Measurements from ENCODE around the gene HOXB8. TPM values are rescaled to one million over a fixed set of nuclear protein-coding genes. Genes with fewer than 3 reads are reported as not detected.
A peak's percentile ranks its signal among the peaks of the same experiment; 100 is the strongest.

HOXB8 gene
- total RNA-seq, 2 donors from 2014 or later, result 0.09 to 0.97 TPM

DNA sequence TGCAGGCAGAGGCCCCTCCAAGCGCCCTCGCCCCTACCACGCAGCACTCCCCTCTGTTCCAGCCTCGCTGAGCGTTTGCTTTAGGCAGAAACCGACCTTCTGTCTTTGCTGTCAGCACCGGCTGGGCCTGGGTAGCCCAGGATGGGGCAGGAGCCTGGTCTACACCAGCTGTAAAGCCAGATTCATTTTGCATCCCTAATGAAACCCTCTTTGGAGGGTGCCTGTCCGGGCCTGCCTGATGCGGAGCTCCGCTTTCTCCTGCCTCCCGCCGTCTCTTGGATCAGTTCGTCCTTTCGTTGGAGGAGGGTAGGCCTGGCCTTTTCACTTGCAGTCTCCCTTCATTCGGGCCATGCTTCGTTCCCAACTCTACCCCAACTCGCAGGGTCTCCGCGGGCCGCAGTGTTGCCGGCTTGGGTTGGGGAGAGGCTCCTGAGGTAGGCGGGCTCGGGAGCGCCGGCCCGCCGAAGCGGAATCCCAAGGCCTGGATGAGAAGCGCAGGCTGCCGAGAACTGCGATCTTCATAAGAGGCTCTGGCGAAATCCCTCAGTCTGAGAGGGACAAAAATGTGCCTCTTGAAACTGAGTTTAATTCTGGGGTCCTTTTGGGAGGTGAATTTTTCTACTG, 4.8 kb upstream of the HOXB8 start:
- TF ChIP-seq POLR2A (IDR thresholded peaks at IDR 0.05) (no peak), POLR2AphosphoS5 (IDR thresholded peaks at IDR 0.05) (no peak)
- TF ChIP-seq, protein P1, sequence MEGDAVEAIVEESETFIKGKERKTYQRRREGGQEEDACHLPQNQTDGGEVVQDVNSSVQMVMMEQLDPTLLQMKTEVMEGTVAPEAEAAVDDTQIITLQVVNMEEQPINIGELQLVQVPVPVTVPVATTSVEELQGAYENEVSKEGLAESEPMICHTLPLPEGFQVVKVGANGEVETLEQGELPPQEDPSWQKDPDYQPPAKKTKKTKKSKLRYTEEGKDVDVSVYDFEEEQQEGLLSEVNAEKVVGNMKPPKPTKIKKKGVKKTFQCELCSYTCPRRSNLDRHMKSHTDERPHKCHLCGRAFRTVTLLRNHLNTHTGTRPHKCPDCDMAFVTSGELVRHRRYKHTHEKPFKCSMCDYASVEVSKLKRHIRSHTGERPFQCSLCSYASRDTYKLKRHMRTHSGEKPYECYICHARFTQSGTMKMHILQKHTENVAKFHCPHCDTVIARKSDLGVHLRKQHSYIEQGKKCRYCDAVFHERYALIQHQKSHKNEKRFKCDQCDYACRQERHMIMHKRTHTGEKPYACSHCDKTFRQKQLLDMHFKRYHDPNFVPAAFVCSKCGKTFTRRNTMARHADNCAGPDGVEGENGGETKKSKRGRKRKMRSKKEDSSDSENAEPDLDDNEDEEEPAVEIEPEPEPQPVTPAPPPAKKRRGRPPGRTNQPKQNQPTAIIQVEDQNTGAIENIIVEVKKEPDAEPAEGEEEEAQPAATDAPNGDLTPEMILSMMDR (IDR thresholded peaks at IDR 0.05), result no peak
- Histone ChIP-seq H3K4me3 (no peak overlapping the region), H3K4me1 (replicated peaks) (peaks cover 11% of the 10 kb centered on the region), H3K27ac (no peak overlapping the region), H3K36me3 (no peaks in the 10 kb centered on the region), H3K27me3 (replicated peaks; ENCODE audit: insufficient read depth) (peaks cover 58% of the 10 kb centered on the region), H3K9me3 (no peaks in the 10 kb centered on the region)
- intact Hi-C loops (cut with DNase I), result loop anchor here (5.0 kb wide), 2 partner anchors 283 to 598 kb away; no protein-coding TSS in a partner anchor
- 48% methylated on average over 19 of the region's 32 CpGs for WGBS
- no peak for DNase-seq (ENCODE audit: low spot score)

GRCh38 chr17:48618256-48618896, 3.3 kb upstream of the HOXB8 start:
- peak; percentile 87 for DNase-seq (ENCODE audit: low spot score)

DNA sequence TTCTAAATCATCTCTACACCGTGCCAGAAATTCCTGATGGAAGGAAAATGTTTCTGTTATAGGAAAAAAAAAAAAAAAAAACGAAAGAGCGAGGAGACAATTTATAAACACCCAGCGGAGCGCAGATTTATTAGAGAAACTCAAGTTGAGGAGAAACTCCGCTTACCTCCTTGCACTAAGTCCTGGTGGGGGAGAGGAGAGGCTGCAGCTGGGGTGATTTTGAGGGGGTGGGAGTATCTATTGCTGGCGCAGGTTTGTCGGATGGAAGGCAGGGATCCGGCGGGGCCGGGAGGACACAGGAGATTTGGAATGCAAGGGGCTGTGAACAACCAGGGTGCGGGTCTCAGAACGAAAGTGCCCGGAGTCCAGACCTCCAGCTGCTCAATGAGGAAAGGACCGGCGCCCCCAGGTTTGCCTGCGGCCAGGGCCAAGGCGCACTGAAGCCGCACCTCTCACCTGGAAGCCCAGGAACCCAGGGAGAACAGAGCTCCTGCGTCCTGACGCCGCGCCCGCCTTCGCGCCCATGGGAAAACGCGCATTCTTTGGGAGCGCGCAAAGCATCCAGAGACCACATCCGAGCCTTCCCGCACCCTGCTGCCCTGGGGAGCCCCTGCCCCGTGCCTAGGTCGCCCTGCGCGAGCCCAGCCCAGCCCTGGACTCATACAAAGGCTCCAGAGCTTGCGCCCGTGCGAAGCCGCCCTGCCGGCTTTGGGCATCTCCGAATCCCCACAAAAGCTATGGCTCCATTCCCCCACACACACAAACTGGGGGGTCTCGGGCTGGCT, 2.6 kb upstream of the HOXB8 start:
- no peaks in the 10 kb centered on the region for H3K36me3 ChIP-seq
- WGBS, result 11% methylated on average over 36 of the region's 43 CpGs
- no peak overlapping the region for H3K4me3 ChIP-seq
- TF ChIP-seq, protein P1 (IDR thresholded peaks at IDR 0.05), result no peak
- TF ChIP-seq POLR2A (IDR thresholded peaks at IDR 0.05) (no peak), POLR2AphosphoS5 (IDR thresholded peaks at IDR 0.05) (no peak)
- intact Hi-C loops (cut with DNase I), result loop anchor here (5.0 kb wide), 2 partner anchors 280 to 595 kb away; no protein-coding TSS in a partner anchor
- no peak for DNase-seq (ENCODE audit: low spot score)
- peaks cover 8% of the 10 kb centered on the region for H3K4me1 ChIP-seq (replicated peaks)
- H3K27ac ChIP-seq, result no peak overlapping the region
- peaks cover 65% of the 10 kb centered on the region for H3K27me3 ChIP-seq (replicated peaks; ENCODE audit: insufficient read depth)
- H3K9me3 ChIP-seq, result no peaks in the 10 kb centered on the region

More at GRCh38 chr17:48618256-48618896, 3.3 kb upstream of the HOXB8 start:
- Histone ChIP-seq H3K27ac (no peak overlapping the region), H3K4me3 (peak overlapping the region in 1 of 2 donors; percentile 16), H3K4me1 (replicated peaks) (peaks cover 8% of the 10 kb centered on the region), H3K36me3 (no peaks in the 10 kb centered on the region), H3K9me3 (no peaks in the 10 kb centered on the region), H3K27me3 (replicated peaks; ENCODE audit: insufficient read depth) (peaks cover 68% of the 10 kb centered on the region)
- no peak for TF ChIP-seq POLR2A (IDR thresholded peaks at IDR 0.05)
- peak; percentile 91 for TF ChIP-seq POLR2AphosphoS5 (IDR thresholded peaks at IDR 0.05)
- TF ChIP-seq, protein P1 (IDR thresholded peaks at IDR 0.05), result peak; percentile 91 to 99 (median 96)
- whole genome bisulfite sequencing, result 6% methylated on average over 25 of the region's 25 CpGs
- intact Hi-C loops (cut with DNase I), result loop anchor here (5.0 kb wide), 2 partner anchors 281 to 596 kb away; no protein-coding TSS in a partner anchor

DNA sequence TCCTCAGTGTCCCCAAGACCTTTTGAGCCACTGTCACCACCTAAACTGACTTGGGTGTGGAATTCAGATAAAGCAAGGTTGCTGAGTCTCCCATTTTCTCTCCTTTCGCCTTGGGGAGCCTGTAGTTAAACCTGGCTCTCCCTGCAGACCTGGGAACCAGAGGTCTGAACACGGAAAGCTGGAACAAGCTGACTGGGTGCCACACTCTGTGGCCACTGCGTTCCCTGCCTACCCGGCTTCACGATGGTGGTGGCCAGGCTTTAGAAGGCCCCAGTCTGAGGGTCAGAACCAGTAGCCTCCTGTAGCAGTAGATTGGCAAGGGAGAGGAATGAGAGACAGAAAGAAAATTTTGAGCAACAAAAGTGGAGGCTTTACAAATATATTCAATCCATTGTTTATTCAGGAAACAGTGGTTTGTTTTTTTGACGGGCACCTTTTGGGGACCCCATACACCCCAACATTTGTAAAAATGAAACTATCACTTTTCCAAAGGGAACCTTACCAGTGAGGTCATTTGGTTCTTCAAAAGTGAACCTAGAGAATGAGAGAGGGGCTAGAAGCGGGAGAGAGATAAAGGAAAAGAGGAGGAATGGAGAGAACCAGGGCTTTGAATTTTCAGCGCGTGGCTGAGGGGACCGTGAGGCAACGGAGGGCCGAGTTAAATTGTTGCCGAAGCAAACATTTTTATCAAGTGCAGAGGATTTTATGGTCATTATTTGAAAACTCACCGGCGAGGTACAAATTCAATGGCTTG, 1.8 kb upstream of the HOXB8 start:
- intact Hi-C loops (cut with DNase I), result loop anchor here (5.0 kb wide), 2 partner anchors 280 to 595 kb away; no protein-coding TSS in a partner anchor
- Histone ChIP-seq H3K9me3 (no peaks in the 10 kb centered on the region), H3K4me3 (no peak overlapping the region), H3K36me3 (no peaks in the 10 kb centered on the region), H3K4me1 (replicated peaks) (peaks cover 8% of the 10 kb centered on the region), H3K27me3 (replicated peaks; ENCODE audit: insufficient read depth) (peaks cover 60% of the 10 kb centered on the region), H3K27ac (no peak overlapping the region)
- TF ChIP-seq POLR2A (IDR thresholded peaks at IDR 0.05) (no peak), POLR2AphosphoS5 (IDR thresholded peaks at IDR 0.05) (no peak)
- WGBS, result 19% methylated on average over 15 of the region's 15 CpGs
- DNase-seq (ENCODE audit: low spot score), result no peak

Data from prostate gland (tissue), 2 donors.